ENCODE results near the gene ASB15.
"Not testable (repeated sequence)": the region's sequence is repeated elsewhere in the genome, so short reads cannot be mapped to it uniquely, and the experiment has no call there.

The ASB15 gene

GRCh38 chr7:123633553-123633952 lies 31.9 kb downstream of the ASB15 start:
- peaks cover 0 to 2% of the 10 kb centered on the region in 2 donors for H3K27me3 ChIP-seq (ENCODE audit: control insufficient read depth in 2 of 2, insufficient read depth in 2 of 2, low read length in 2 of 2)
- H3K27ac ChIP-seq (ENCODE audit: low read depth in 2 of 2, low read length in 2 of 2) = no peak overlapping the region
- no peak overlapping the region for H3K4me3 ChIP-seq (ENCODE audit: low read length in 2 of 2)
- H3K36me3 ChIP-seq (ENCODE audit: control insufficient read depth in 2 of 2, insufficient read depth in 2 of 2, low read length in 2 of 2) = no peaks in the 10 kb centered on the region
- H3K9ac ChIP-seq (ENCODE audit: low read depth in 1 of 2, low read length in 2 of 2) = no peak overlapping the region
- no peaks in the 10 kb centered on the region for H3K9me3 ChIP-seq (ENCODE audit: control insufficient read depth in 2 of 2, low read length in 2 of 2)
- H3K4me1 ChIP-seq (ENCODE audit: control insufficient read depth in 2 of 2, insufficient read depth in 2 of 2, low read length in 2 of 2) = no peaks in the 10 kb centered on the region

- not testable (repeated sequence) for H3K27ac ChIP-seq (ENCODE audit: low read depth in 2 of 2, low read length in 2 of 2); H3K27me3 ChIP-seq (ENCODE audit: control insufficient read depth in 2 of 2, insufficient read depth in 2 of 2, low read length in 2 of 2); H3K9ac ChIP-seq (ENCODE audit: low read depth in 1 of 2, low read length in 2 of 2); H3K9me3 ChIP-seq (ENCODE audit: control insufficient read depth in 2 of 2, low read length in 2 of 2); H3K4me1 ChIP-seq (ENCODE audit: control insufficient read depth in 2 of 2, insufficient read depth in 2 of 2, low read length in 2 of 2); H3K4me3 ChIP-seq (ENCODE audit: low read length in 2 of 2); H3K36me3 ChIP-seq (ENCODE audit: control insufficient read depth in 2 of 2, insufficient read depth in 2 of 2, low read length in 2 of 2)
Observed at GRCh38 chr7:123634011-123634573, 32.5 kb downstream of the ASB15 start.

- H3K27me3 ChIP-seq (ENCODE audit: control insufficient read depth in 2 of 2, insufficient read depth in 2 of 2, low read length in 2 of 2) = no peaks in the 10 kb centered on the region
- H3K4me3 ChIP-seq (ENCODE audit: low read length in 2 of 2) = no peak overlapping the region
- no peaks in the 10 kb centered on the region for H3K9me3 ChIP-seq (ENCODE audit: control insufficient read depth in 2 of 2, low read length in 2 of 2)
- H3K9ac ChIP-seq (ENCODE audit: low read depth in 1 of 2, low read length in 2 of 2) = no peak overlapping the region
- H3K36me3 ChIP-seq (ENCODE audit: control insufficient read depth in 2 of 2, insufficient read depth in 2 of 2, low read length in 2 of 2) = no peaks in the 10 kb centered on the region
- H3K4me1 ChIP-seq (ENCODE audit: control insufficient read depth in 2 of 2, insufficient read depth in 2 of 2, low read length in 2 of 2) = no peaks in the 10 kb centered on the region
- no peak overlapping the region for H3K27ac ChIP-seq (ENCODE audit: low read depth in 2 of 2, low read length in 2 of 2)
Observed at GRCh38 chr7:123635551-123636359, 34.1 kb downstream of the ASB15 start.

- no peak overlapping the region for H3K9ac ChIP-seq (ENCODE audit: low read depth in 1 of 2, low read length in 2 of 2)
- no peaks in the 10 kb centered on the region for H3K27me3 ChIP-seq (ENCODE audit: control insufficient read depth in 2 of 2, insufficient read depth in 2 of 2, low read length in 2 of 2)
- no peaks in the 10 kb centered on the region for H3K36me3 ChIP-seq (ENCODE audit: control insufficient read depth in 2 of 2, insufficient read depth in 2 of 2, low read length in 2 of 2)
- no peaks in the 10 kb centered on the region for H3K4me1 ChIP-seq (ENCODE audit: control insufficient read depth in 2 of 2, insufficient read depth in 2 of 2, low read length in 2 of 2)
- no peak overlapping the region for H3K27ac ChIP-seq (ENCODE audit: low read depth in 2 of 2, low read length in 2 of 2)
- H3K4me3 ChIP-seq (ENCODE audit: low read length in 2 of 2) = no peak overlapping the region
- H3K9me3 ChIP-seq (ENCODE audit: control insufficient read depth in 2 of 2, low read length in 2 of 2) = no peaks in the 10 kb centered on the region
Observed at GRCh38 chr7:123637203-123637602, 35.6 kb downstream of the ASB15 start.

- no peaks in the 10 kb centered on the region for H3K9me3 ChIP-seq (ENCODE audit: control insufficient read depth in 2 of 2, low read length in 2 of 2)
- no peak overlapping the region for H3K27ac ChIP-seq (ENCODE audit: low read depth in 2 of 2, low read length in 2 of 2)
- H3K9ac ChIP-seq (ENCODE audit: low read depth in 1 of 2, low read length in 2 of 2) = no peak overlapping the region
- H3K4me1 ChIP-seq (ENCODE audit: control insufficient read depth in 2 of 2, insufficient read depth in 2 of 2, low read length in 2 of 2) = no peaks in the 10 kb centered on the region
- no peaks in the 10 kb centered on the region for H3K36me3 ChIP-seq (ENCODE audit: control insufficient read depth in 2 of 2, insufficient read depth in 2 of 2, low read length in 2 of 2)
- H3K4me3 ChIP-seq (ENCODE audit: low read length in 2 of 2) = no peak overlapping the region
- no peaks in the 10 kb centered on the region for H3K27me3 ChIP-seq (ENCODE audit: control insufficient read depth in 2 of 2, insufficient read depth in 2 of 2, low read length in 2 of 2)
Observed at GRCh38 chr7:123637878-123638277, 36.3 kb downstream of the ASB15 start.

- H3K9me3 ChIP-seq (ENCODE audit: control insufficient read depth in 2 of 2, low read length in 2 of 2) = no peaks in the 10 kb centered on the region
- no peaks in the 10 kb centered on the region for H3K36me3 ChIP-seq (ENCODE audit: control insufficient read depth in 2 of 2, insufficient read depth in 2 of 2, low read length in 2 of 2)
- no peak overlapping the region for H3K27ac ChIP-seq (ENCODE audit: low read depth in 2 of 2, low read length in 2 of 2)
- no peak overlapping the region for H3K4me3 ChIP-seq (ENCODE audit: low read length in 2 of 2)
- no peak overlapping the region for H3K9ac ChIP-seq (ENCODE audit: low read depth in 1 of 2, low read length in 2 of 2)
- peaks cover 0 to 3% of the 10 kb centered on the region in 2 donors for H3K27me3 ChIP-seq (ENCODE audit: control insufficient read depth in 2 of 2, insufficient read depth in 2 of 2, low read length in 2 of 2)
- no peaks in the 10 kb centered on the region for H3K4me1 ChIP-seq (ENCODE audit: control insufficient read depth in 2 of 2, insufficient read depth in 2 of 2, low read length in 2 of 2)
Observed at GRCh38 chr7:123639631-123640030, 38.0 kb downstream of the ASB15 start.

GRCh38 chr7:123640583-123640982 lies 39.0 kb downstream of the ASB15 start:
- H3K4me3 ChIP-seq (ENCODE audit: low read length in 2 of 2) = no peak overlapping the region
- no peaks in the 10 kb centered on the region for H3K9me3 ChIP-seq (ENCODE audit: control insufficient read depth in 2 of 2, low read length in 2 of 2)
- peaks cover 0 to 3% of the 10 kb centered on the region in 2 donors for H3K27me3 ChIP-seq (ENCODE audit: control insufficient read depth in 2 of 2, insufficient read depth in 2 of 2, low read length in 2 of 2)
- no peak overlapping the region for H3K27ac ChIP-seq (ENCODE audit: low read depth in 2 of 2, low read length in 2 of 2)
- H3K36me3 ChIP-seq (ENCODE audit: control insufficient read depth in 2 of 2, insufficient read depth in 2 of 2, low read length in 2 of 2) = no peaks in the 10 kb centered on the region
- no peaks in the 10 kb centered on the region for H3K4me1 ChIP-seq (ENCODE audit: control insufficient read depth in 2 of 2, insufficient read depth in 2 of 2, low read length in 2 of 2)
- H3K9ac ChIP-seq (ENCODE audit: low read depth in 1 of 2, low read length in 2 of 2) = no peak overlapping the region

- Histone ChIP-seq H3K9me3 (ENCODE audit: control insufficient read depth in 2 of 2, low read length in 2 of 2) (no peaks in the 10 kb centered on the region), H3K4me3 (ENCODE audit: low read length in 2 of 2) (no peak overlapping the region), H3K27me3 (ENCODE audit: control insufficient read depth in 2 of 2, insufficient read depth in 2 of 2, low read length in 2 of 2) (peaks cover 0 to 3% of the 10 kb centered on the region in 2 donors), H3K36me3 (ENCODE audit: control insufficient read depth in 2 of 2, insufficient read depth in 2 of 2, low read length in 2 of 2) (no peaks in the 10 kb centered on the region), H3K4me1 (ENCODE audit: control insufficient read depth in 2 of 2, insufficient read depth in 2 of 2, low read length in 2 of 2) (no peaks in the 10 kb centered on the region), H3K9ac (ENCODE audit: low read depth in 1 of 2, low read length in 2 of 2) (no peak overlapping the region), H3K27ac (ENCODE audit: low read depth in 2 of 2, low read length in 2 of 2) (no peak overlapping the region)
Observed at GRCh38 chr7:123641901-123642300, 40.3 kb downstream of the ASB15 start.

GRCh38 chr7:123643495-123644441 lies 42.1 kb downstream of the ASB15 start:
- no peak overlapping the region for H3K4me3 ChIP-seq (ENCODE audit: low read length in 2 of 2)

GRCh38 chr7:123645516-123645915 lies 43.9 kb downstream of the ASB15 start:
- H3K9ac ChIP-seq (ENCODE audit: low read depth in 1 of 2, low read length in 2 of 2) = no peak overlapping the region
- no peaks in the 10 kb centered on the region for H3K36me3 ChIP-seq (ENCODE audit: control insufficient read depth in 2 of 2, insufficient read depth in 2 of 2, low read length in 2 of 2)
- H3K27me3 ChIP-seq (ENCODE audit: control insufficient read depth in 2 of 2, insufficient read depth in 2 of 2, low read length in 2 of 2) = peaks cover 0 to 3% of the 10 kb centered on the region in 2 donors
- H3K4me1 ChIP-seq (ENCODE audit: control insufficient read depth in 2 of 2, insufficient read depth in 2 of 2, low read length in 2 of 2) = no peaks in the 10 kb centered on the region
- H3K27ac ChIP-seq (ENCODE audit: low read depth in 2 of 2, low read length in 2 of 2) = no peak overlapping the region
- H3K4me3 ChIP-seq (ENCODE audit: low read length in 2 of 2) = no peak overlapping the region
- H3K9me3 ChIP-seq (ENCODE audit: control insufficient read depth in 2 of 2, low read length in 2 of 2) = no peaks in the 10 kb centered on the region

More at GRCh38 chr7:123643495-123644441, 42.1 kb downstream of the ASB15 start:
- no peak overlapping the region for H3K9ac ChIP-seq (ENCODE audit: low read depth in 1 of 2, low read length in 2 of 2)
- H3K27me3 ChIP-seq (ENCODE audit: control insufficient read depth in 2 of 2, insufficient read depth in 2 of 2, low read length in 2 of 2) = peaks cover 0 to 3% of the 10 kb centered on the region in 2 donors
- no peaks in the 10 kb centered on the region for H3K9me3 ChIP-seq (ENCODE audit: control insufficient read depth in 2 of 2, low read length in 2 of 2)
- no peaks in the 10 kb centered on the region for H3K4me1 ChIP-seq (ENCODE audit: control insufficient read depth in 2 of 2, insufficient read depth in 2 of 2, low read length in 2 of 2)
- H3K27ac ChIP-seq (ENCODE audit: low read depth in 2 of 2, low read length in 2 of 2) = no peak overlapping the region
- no peaks in the 10 kb centered on the region for H3K36me3 ChIP-seq (ENCODE audit: control insufficient read depth in 2 of 2, insufficient read depth in 2 of 2, low read length in 2 of 2)
